Measurements from ENCODE around the gene ZNF750. TPM values are rescaled to one million over a fixed set of nuclear protein-coding genes. Genes with fewer than 3 reads are reported as not detected.

The ZNF750 gene
- total and polyA plus RNA-seq, 2 experiments from 2014 or later, result 0.13 to 0.17 TPM

GRCh38 chr17:82780971-82781893 lies 58.6 kb downstream of the ZNF750 start:
- Mint-ChIP-seq H3K9me3 (peaks cover 4% of the 10 kb centered on the region; the same call in 2 of the 3 replicates), H3K4me1 (peaks cover 10% of the 10 kb centered on the region), H3K4me3 (no peak overlapping the region), H3K27me3 (ENCODE audit: insufficient read depth, low read depth, poor library complexity) (peaks cover 20% of the 10 kb centered on the region), H3K36me3 (ENCODE audit: low read depth) (peaks cover 48% of the 10 kb centered on the region), H3K27ac (no peak overlapping the region)
- Histone ChIP-seq H2AFZ (no peak overlapping the region), H3F3A (replicated peaks; ENCODE audit: low read depth) (no peaks in the 10 kb centered on the region; the same call in 1 of the 2 replicates), H3K27ac (ENCODE audit: low read depth) (no peak overlapping the region), H3K4me2 (no peak overlapping the region), H3K4me3 (no peak overlapping the region), H3K36me3 (ENCODE audit: insufficient read depth) (peaks cover 16% of the 10 kb centered on the region; the same call in 1 of the 2 replicates), H3K4me1 (ENCODE audit: insufficient read depth) (no peaks in the 10 kb centered on the region; the same call in 1 of the 2 replicates), H3K27me3 (ENCODE audit: insufficient read depth) (no peaks in the 10 kb centered on the region), H3K9me2 (ENCODE audit: insufficient read depth) (no peaks in the 10 kb centered on the region), H4K20me1 (replicated peaks; ENCODE audit: insufficient read depth) (peaks cover 17% of the 10 kb centered on the region), H3K79me2 (replicated peaks; ENCODE audit: insufficient read depth) (peaks cover 44% of the 10 kb centered on the region)
- ATAC-seq, result peak; percentile 22; the same call in 2 of the 3 replicates
- no peak for DNase-seq (ENCODE audit: low spot score)
- no peak for TF ChIP-seq EZH2phosphoT487 (IDR thresholded peaks at IDR 0.05; ENCODE audit: unreplicated experiment)
- TF ChIP-seq ZNF462 (CRISPR knock-in tag; IDR thresholded peaks at IDR 0.05), result no peak
- no peak for TF ChIP-seq REST (IDR thresholded peaks at IDR 0.05; ENCODE audit: unreplicated experiment)
- TF ChIP-seq NANOG (IDR thresholded peaks at IDR 0.05; ENCODE audit: borderline replicate concordance), result no peak
- TF ChIP-seq ZNF114 (CRISPR knock-in tag; IDR thresholded peaks at IDR 0.05), result no peak
- TF ChIP-seq CTCF (conservative IDR thresholded peaks at IDR 0.05; ENCODE audit: low read depth in 2 of 2), result no peak
- no peak for TF ChIP-seq POLR2AphosphoS5 (IDR thresholded peaks at IDR 0.05; ENCODE audit: low read depth)
- TF ChIP-seq STAT1 (IDR thresholded peaks at IDR 0.05; ENCODE audit: unreplicated experiment), result no peak
- no peak for TF ChIP-seq EZH2 (IDR thresholded peaks at IDR 0.05; ENCODE audit: low read depth, unreplicated experiment)
- TF ChIP-seq CREB1 (CRISPR knock-in tag; IDR thresholded peaks at IDR 0.05; ENCODE audit: low read depth), result no peak
- TF ChIP-seq ZNF331 (CRISPR knock-in tag; IDR thresholded peaks at IDR 0.05; ENCODE audit: low read depth), result no peak

All from GM23338 (cell line).